K562 (cell line): ENCODE data around the gene RFC5. TPM values are rescaled to one million over a fixed set of nuclear protein-coding genes. Genes with fewer than 3 reads are reported as not detected.

ENCODE experiments used
- ATAC-seq: fragments of 200-7000 bp; cut with Tn5 transposase; 3 replicates; pipeline ENCODE4 v1.9.1; 2020; ENCODE audit warnings: moderate library complexity
- BruUV-seq: library from RNA; stranded (reverse); fragments of 400-500 nt; replicated peaks from 2 replicates; lab custom pipeline; 2021; lab: Mats Ljungman, UMichigan
- CTCF ChIA-PET: fragments of 300-600 bp; formaldehyde crosslinking; extraction: SDS; loops from one replicate; lab custom pipeline; 2021; ENCODE audit warnings: low intra/inter-chr PET ratio; lab: Yijun Ruan, JAX
- POLR2A ChIA-PET: fragments of 300-600, 350-650 bp; sonication (Branson Sonifier 250); formaldehyde crosslinking; extraction: SDS; loops from one replicate; lab custom pipeline; 2021; ENCODE audit warnings: antibody characterized with exemption, inconsistent platforms; lab: Yijun Ruan, JAX
- DNase-seq, 4 experiments: peaks; one replicate each; pipeline versions ENCODE4 v3.0.0 to v3.0.0-alpha.2; 2011 to 2018; ENCODE audit warnings: low spot score in 3 of 4, mixed read lengths in 3 of 4; ENCODE audit errors: extremely low read depth in 1 of 4
- FAIRE-seq: peaks from 2 replicates; lab custom pipeline; 2011; peaks lifted over from hg19 to GRCh38; lab: Jason Lieb, UNC
- H2AFZ ChIP-seq: 2 replicates; pipeline ENCODE4 v1.6.0; 2011; ENCODE audit warnings: low read depth, low read length, control low read depth, inconsistent platforms
- H3K27ac ChIP-seq: fragments of 200-600 bp; 3 replicates; pipeline ENCODE4 v1.8.0; 2011; ENCODE audit warnings: low read depth, mild to moderate bottlenecking, control low read depth, inconsistent platforms, low read length, moderate library complexity, mixed read lengths; ENCODE audit errors: extremely low read depth
- H3K27me3 ChIP-seq, 2 experiments: fragments of 300-600 bp in 1 of 2; 2 replicates in 1 of 2; 3 replicates in 1 of 2; pipeline versions ENCODE4 v1.6.0 to v1.8.0; 2011; ENCODE audit warnings: inconsistent platforms in 2 of 2, low read length in 2 of 2, mild to moderate bottlenecking in 1 of 2, mixed read lengths in 1 of 2, moderate library complexity in 1 of 2; ENCODE audit not compliant: control insufficient read depth in 2 of 2, insufficient read depth in 2 of 2
- H3K36me3 ChIP-seq: fragments of 300-600 bp; 3 replicates; pipeline ENCODE4 v1.8.0; 2011; ENCODE audit warnings: mild to moderate bottlenecking, low read length, inconsistent platforms; ENCODE audit not compliant: control insufficient read depth, insufficient read depth
- H3K4me1 ChIP-seq, 2 experiments: fragments of 200-600 bp in 1 of 2; replicated peaks in 1 of 2; 2 replicates in 1 of 2; 3 replicates in 1 of 2; pipeline versions ENCODE4 v1.5.1 to v1.8.0; 2011; ENCODE audit warnings: inconsistent platforms in 2 of 2, low read length in 2 of 2, mild to moderate bottlenecking in 1 of 2, mixed read lengths in 1 of 2, moderate library complexity in 1 of 2; ENCODE audit not compliant: control insufficient read depth in 2 of 2, insufficient read depth in 2 of 2
- H3K4me2 ChIP-seq: 2 replicates; pipeline ENCODE4 v1.6.1; 2011; ENCODE audit warnings: low read length, control low read depth, inconsistent platforms, mixed read lengths; ENCODE audit not compliant: insufficient read depth
- H3K4me3 ChIP-seq: fragments of 200-600 bp; sonication (generic), shearing (Covaris generic); 2 replicates; pipeline ENCODE4 v1.5.1; 2016; ENCODE audit warnings: control low read depth, inconsistent platforms
- H3K79me2 ChIP-seq: fragments of 200-600 bp; 3 replicates; pipeline ENCODE4 v1.8.0; 2011; ENCODE audit warnings: low read length, inconsistent platforms; ENCODE audit not compliant: control insufficient read depth, insufficient read depth
- H3K9ac ChIP-seq, 2 experiments: 2 replicates each; pipeline versions ENCODE4 v1.6.0 to v1.6.1; 2011; ENCODE audit warnings: low read depth in 2 of 2, low read length in 2 of 2, control low read depth in 1 of 2, inconsistent platforms in 1 of 2, mild to moderate bottlenecking in 1 of 2, mixed read lengths in 1 of 2; ENCODE audit not compliant: insufficient read depth in 1 of 2
- H3K9me1 ChIP-seq: one replicate; pipeline ENCODE4 v1.6.0; 2011; ENCODE audit warnings: inconsistent platforms, mild to moderate bottlenecking, low read length, moderate library complexity; ENCODE audit not compliant: control insufficient read depth, insufficient read depth
- H3K9me3 ChIP-seq: replicated peaks from 2 replicates; pipeline ENCODE4 v1.5.1; 2011; ENCODE audit warnings: low read depth, low read length, inconsistent platforms; ENCODE audit not compliant: control insufficient read depth, insufficient read depth
- H4K20me1 ChIP-seq: replicated peaks from 2 replicates; pipeline ENCODE4 v1.6.1; 2011; ENCODE audit warnings: low read length, inconsistent platforms, mixed read lengths; ENCODE audit not compliant: control insufficient read depth, insufficient read depth
- BCOR ChIP-seq: fragments of 450-650 bp; IDR thresholded peaks from 2 replicates; pipeline ENCODE4 v1.6.1; 2016
- CBFB ChIP-seq: sonication (generic); formaldehyde crosslinking; IDR thresholded peaks from 2 replicates; pipeline ENCODE4 v1.4.0; 2020; ENCODE audit warnings: mild to moderate bottlenecking, missing genetic modification reagents
- NCOA4 ChIP-seq: fragments of 450-650 bp; IDR thresholded peaks from 2 replicates; pipeline ENCODE4 v1.6.1; 2018; ENCODE audit warnings: mild to moderate bottlenecking; ENCODE audit not compliant: partially characterized antibody
- PML ChIP-seq: IDR thresholded peaks from 2 replicates; pipeline ENCODE4 v1.6.1; 2012; ENCODE audit warnings: low read length, inconsistent platforms
- PTBP1 ChIP-seq: fragments of 200-400 bp; formaldehyde crosslinking; IDR thresholded peaks from 2 replicates; pipeline ENCODE4 v1.6.1; 2017; ENCODE audit warnings: low read depth, low read length
- RBBP5 ChIP-seq: fragments of 200-600 bp; sonication (generic); IDR thresholded peaks from 2 replicates; pipeline ENCODE4 v1.6.1; 2012; ENCODE audit warnings: borderline replicate concordance, mild to moderate bottlenecking, low read length, control low read depth, inconsistent platforms; ENCODE audit not compliant: insufficient read depth, poor library complexity, severe bottlenecking
- RBM17 ChIP-seq: fragments of 200-400 bp; formaldehyde crosslinking; IDR thresholded peaks from 2 replicates; pipeline ENCODE4 v1.6.1; 2017; ENCODE audit warnings: low read depth, mild to moderate bottlenecking, low read length, borderline replicate concordance
- RBM39 ChIP-seq: fragments of 200-400 bp; formaldehyde crosslinking; optimal IDR thresholded peaks from 2 replicates; pipeline ENCODE3; 2018; ENCODE audit warnings: low read depth, low read length
- TEAD2 ChIP-seq: fragments of 450-650 bp; IDR thresholded peaks from 2 replicates; pipeline ENCODE4 v1.6.1; 2016; ENCODE audit warnings: missing genetic modification characterization, control low read depth, missing compliant biosample characterization
- ZNF121 ChIP-seq: sonication (generic); formaldehyde crosslinking; conservative IDR thresholded peaks from 2 replicates; pipeline ENCODE4 v1.8.0; 2022; ENCODE audit warnings: missing genetic modification reagents
- ZNF282 ChIP-seq: sonication (generic); formaldehyde crosslinking; IDR thresholded peaks from 2 replicates; pipeline ENCODE4 v1.8.1; 2023; ENCODE audit warnings: missing genetic modification reagents
- ZNF384 ChIP-seq: IDR thresholded peaks from 2 replicates; pipeline ENCODE4 v1.6.1; 2012; ENCODE audit warnings: low read depth, low read length, improper control_type of control experiment
- ZNF436 ChIP-seq: fragments of 250-450, 450-650 bp; sonication (Bioruptor Pico); formaldehyde crosslinking; IDR thresholded peaks from 2 replicates; pipeline ENCODE4 v1.7.0; 2020; ENCODE audit warnings: mild to moderate bottlenecking
- ZNF57 ChIP-seq: fragments of 450-650 bp; formaldehyde crosslinking; IDR thresholded peaks from 2 replicates; pipeline ENCODE4 v1.4.0; 2020; ENCODE audit warnings: mild to moderate bottlenecking, moderate library complexity
- ZNF583 ChIP-seq: fragments of 250-450 bp; sonication (Bioruptor Pico); IDR thresholded peaks from 2 replicates; pipeline ENCODE4 v1.4.0; 2020
- WGBS: fragments of 100-300 bp; shearing (Covaris generic); methylation state at CpG from one replicate; pipeline ENCODE4 v1.1.6; 2016; ENCODE audit warnings: low coverage, mixed read lengths; ENCODE audit not compliant: insufficient coverage; ENCODE audit errors: missing lambda C conversion rate; 5-methylcytosine and 5-hydroxymethylcytosine counted together
- in situ Hi-C: fragments of 300-500 bp; cut with MboI; formaldehyde crosslinking; loops from 4 replicates; pipeline ENCODE4 v1.15.0; 2018; ENCODE audit warnings: inconsistent platforms, mixed read lengths
- intact Hi-C: fragments of 100-400 bp; cut with micrococcal nuclease; formaldehyde crosslinking; loops from 2 replicates; pipeline ENCODE4 v1.14.2; 2022
- polyA plus RNA-seq, 8 experiments: library from polyadenylated mRNA; depleted of rRNA in 4 of 8; stranded (reverse) in 5 of 8; unstranded in 3 of 8; fragments of >200 nt; fragmentation: Nextera tagmentation in 2 of 8; fragmentation: Illumina TruSeq in 1 of 8; extraction: Ambion mirVana in 2 of 8; extraction: Trizol in 1 of 8; gene quantifications; 2 replicates each; pipeline versions ENCODE4 v1.2.1 to v1.2.3, GENCODE V29; 2011 to 2014; ENCODE audit warnings: inconsistent platforms in 1 of 8, missing spikeins in 1 of 8
- total RNA-seq, 7 experiments: library from RNA; depleted of rRNA in 6 of 7; stranded (reverse); fragments of >200 nt in 6 of 7; fragmentation: Illumina TruSeq in 2 of 7; extraction: Trizol in 2 of 7; gene quantifications; 2 replicates each; pipeline versions ENCODE4 v1.2.1 to v1.2.3, GENCODE V29; 2011 to 2021; ENCODE audit warnings: low replicate concordance in 1 of 7
- TF ChIP-seq, protein P1 (sequence below): fragments of 250-450 bp; sonication (Bioruptor Pico); IDR thresholded peaks from 2 replicates; pipeline ENCODE4 v1.4.0; 2020; ENCODE audit warnings: mild to moderate bottlenecking, moderate library complexity, borderline replicate concordance
- TF ChIP-seq, protein P2 (sequence below): sonication (generic); formaldehyde crosslinking; IDR thresholded peaks from 2 replicates; pipeline ENCODE4 v1.8.1; 2023; ENCODE audit warnings: missing genetic modification reagents, mild to moderate bottlenecking, borderline replicate concordance

RFC5 gene
- total and polyA plus RNA-seq, 9 of the 15 experiments (the other 6 are each of a cell fraction or from before 2014, with no cell fraction given), result 61.8 to 189 (median 92.9) TPM

DNA sequence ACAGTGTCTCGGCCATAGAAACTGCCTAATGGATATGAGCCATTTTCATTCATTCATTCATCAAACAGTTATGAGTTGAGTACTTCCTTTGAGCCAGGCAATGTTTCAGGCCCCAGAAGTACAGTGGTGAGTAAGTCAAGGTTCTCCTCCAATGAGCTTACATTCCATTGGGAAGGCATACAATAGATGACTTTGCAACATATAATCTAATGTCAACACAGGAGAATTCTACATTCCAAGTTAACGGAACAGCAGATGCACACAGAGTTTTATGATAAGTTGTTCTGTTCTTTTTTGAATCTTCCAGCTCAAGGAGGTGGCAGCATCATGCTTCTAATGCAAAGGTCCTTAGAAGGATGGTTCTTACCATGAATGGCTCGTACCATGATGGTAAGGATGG is 3.2 kb upstream of the RFC5 start:
- DNase-seq (peak in 2 of 4 experiments; percentile 25 to 36), FAIRE-seq (peak; percentile 46), ATAC-seq (no peak)
- H3K27me3 ChIP-seq, result peaks cover 0 to 7% of the 10 kb centered on the region in 2 experiments; a peak in 3 of 5 replicates
- no TSS peak for BruUV-seq
- peaks cover 18% of the 10 kb centered on the region for H3K79me2 ChIP-seq
- H3K27ac ChIP-seq, result no peak overlapping the region; the same call in 2 of the 3 replicates
- H3K9me1 ChIP-seq, result no peaks in the 10 kb centered on the region
- H3K36me3 ChIP-seq, result peaks cover 10% of the 10 kb centered on the region; the same call in 2 of the 3 replicates
- peaks cover 16 to 24% of the 10 kb centered on the region in 2 experiments for H3K4me1 ChIP-seq
- no peaks in the 10 kb centered on the region for H4K20me1 ChIP-seq
- CTCF ChIA-PET, result no interaction called here
- H2AFZ ChIP-seq, result peak overlapping the region; percentile 73
- WGBS, result 24% methylated on average over 3 of the region's 3 CpGs
- H3K9ac ChIP-seq, result 0 out of 4 replicates have a peak overlapping the region, but pooled peaks of 1 of the 2 experiments have one; percentile 30
- in situ Hi-C loops (no loop called here), intact Hi-C loops (no loop called here)
- H3K4me3 ChIP-seq, result no peak overlapping the region
- H3K9me3 ChIP-seq, result no peaks in the 10 kb centered on the region
- peak overlapping the region; percentile 9; the same call in 1 of the 2 replicates for H3K4me2 ChIP-seq
- POLR2A ChIA-PET, result interaction anchor here (1.2 kb wide), 1 partner anchor 13 kb away, joined by 3 read pairs; no protein-coding TSS in a partner anchor
- no peak for TF ChIP-seq RBM39
- TF ChIP-seq, protein P1, sequence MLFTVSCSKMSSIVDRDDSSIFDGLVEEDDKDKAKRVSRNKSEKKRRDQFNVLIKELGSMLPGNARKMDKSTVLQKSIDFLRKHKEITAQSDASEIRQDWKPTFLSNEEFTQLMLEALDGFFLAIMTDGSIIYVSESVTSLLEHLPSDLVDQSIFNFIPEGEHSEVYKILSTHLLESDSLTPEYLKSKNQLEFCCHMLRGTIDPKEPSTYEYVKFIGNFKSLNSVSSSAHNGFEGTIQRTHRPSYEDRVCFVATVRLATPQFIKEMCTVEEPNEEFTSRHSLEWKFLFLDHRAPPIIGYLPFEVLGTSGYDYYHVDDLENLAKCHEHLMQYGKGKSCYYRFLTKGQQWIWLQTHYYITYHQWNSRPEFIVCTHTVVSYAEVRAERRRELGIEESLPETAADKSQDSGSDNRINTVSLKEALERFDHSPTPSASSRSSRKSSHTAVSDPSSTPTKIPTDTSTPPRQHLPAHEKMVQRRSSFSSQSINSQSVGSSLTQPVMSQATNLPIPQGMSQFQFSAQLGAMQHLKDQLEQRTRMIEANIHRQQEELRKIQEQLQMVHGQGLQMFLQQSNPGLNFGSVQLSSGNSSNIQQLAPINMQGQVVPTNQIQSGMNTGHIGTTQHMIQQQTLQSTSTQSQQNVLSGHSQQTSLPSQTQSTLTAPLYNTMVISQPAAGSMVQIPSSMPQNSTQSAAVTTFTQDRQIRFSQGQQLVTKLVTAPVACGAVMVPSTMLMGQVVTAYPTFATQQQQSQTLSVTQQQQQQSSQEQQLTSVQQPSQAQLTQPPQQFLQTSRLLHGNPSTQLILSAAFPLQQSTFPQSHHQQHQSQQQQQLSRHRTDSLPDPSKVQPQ (CRISPR knock-in tag), result no peak
- no peak for TF ChIP-seq RBBP5
- no peak for TF ChIP-seq NCOA4
- no peak for TF ChIP-seq CBFB
- TF ChIP-seq, protein P2, sequence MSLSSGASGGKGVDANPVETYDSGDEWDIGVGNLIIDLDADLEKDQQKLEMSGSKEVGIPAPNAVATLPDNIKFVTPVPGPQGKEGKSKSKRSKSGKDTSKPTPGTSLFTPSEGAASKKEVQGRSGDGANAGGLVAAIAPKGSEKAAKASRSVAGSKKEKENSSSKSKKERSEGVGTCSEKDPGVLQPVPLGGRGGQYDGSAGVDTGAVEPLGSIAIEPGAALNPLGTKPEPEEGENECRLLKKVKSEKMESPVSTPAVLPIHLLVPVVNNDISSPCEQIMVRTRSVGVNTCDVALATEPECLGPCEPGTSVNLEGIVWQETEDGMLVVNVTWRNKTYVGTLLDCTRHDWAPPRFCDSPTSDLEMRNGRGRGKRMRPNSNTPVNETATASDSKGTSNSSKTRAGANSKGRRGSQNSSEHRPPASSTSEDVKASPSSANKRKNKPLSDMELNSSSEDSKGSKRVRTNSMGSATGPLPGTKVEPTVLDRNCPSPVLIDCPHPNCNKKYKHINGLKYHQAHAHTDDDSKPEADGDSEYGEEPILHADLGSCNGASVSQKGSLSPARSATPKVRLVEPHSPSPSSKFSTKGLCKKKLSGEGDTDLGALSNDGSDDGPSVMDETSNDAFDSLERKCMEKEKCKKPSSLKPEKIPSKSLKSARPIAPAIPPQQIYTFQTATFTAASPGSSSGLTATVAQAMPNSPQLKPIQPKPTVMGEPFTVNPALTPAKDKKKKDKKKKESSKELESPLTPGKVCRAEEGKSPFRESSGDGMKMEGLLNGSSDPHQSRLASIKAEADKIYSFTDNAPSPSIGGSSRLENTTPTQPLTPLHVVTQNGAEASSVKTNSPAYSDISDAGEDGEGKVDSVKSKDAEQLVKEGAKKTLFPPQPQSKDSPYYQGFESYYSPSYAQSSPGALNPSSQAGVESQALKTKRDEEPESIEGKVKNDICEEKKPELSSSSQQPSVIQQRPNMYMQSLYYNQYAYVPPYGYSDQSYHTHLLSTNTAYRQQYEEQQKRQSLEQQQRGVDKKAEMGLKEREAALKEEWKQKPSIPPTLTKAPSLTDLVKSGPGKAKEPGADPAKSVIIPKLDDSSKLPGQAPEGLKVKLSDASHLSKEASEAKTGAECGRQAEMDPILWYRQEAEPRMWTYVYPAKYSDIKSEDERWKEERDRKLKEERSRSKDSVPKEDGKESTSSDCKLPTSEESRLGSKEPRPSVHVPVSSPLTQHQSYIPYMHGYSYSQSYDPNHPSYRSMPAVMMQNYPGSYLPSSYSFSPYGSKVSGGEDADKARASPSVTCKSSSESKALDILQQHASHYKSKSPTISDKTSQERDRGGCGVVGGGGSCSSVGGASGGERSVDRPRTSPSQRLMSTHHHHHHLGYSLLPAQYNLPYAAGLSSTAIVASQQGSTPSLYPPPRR (CRISPR knock-in tag), result no peak
- no peak for TF ChIP-seq ZNF282
- TF ChIP-seq ZNF121, result no peak
- no peak for TF ChIP-seq ZNF57 (CRISPR knock-in tag)
- TF ChIP-seq ZNF583 (CRISPR knock-in tag), result no peak
- TF ChIP-seq ZNF436 (CRISPR knock-in tag), result no peak
- no peak for TF ChIP-seq TEAD2 (tag)
- no peak for TF ChIP-seq PTBP1
- TF ChIP-seq BCOR, result 0 out of 2 replicates have a peak, but pooled peaks have one; percentile 29
- no peak for TF ChIP-seq ZNF384
- TF ChIP-seq PML, result no peak
- TF ChIP-seq RBM17, result no peak
